Measurements from ENCODE around the gene ADSS1. TPM values are rescaled to one million over a fixed set of nuclear protein-coding genes. Genes with fewer than 3 reads are reported as not detected.

ADSS1 gene
- total RNA-seq, 1 donor from 2014 or later: 1.1 TPM

DNA sequence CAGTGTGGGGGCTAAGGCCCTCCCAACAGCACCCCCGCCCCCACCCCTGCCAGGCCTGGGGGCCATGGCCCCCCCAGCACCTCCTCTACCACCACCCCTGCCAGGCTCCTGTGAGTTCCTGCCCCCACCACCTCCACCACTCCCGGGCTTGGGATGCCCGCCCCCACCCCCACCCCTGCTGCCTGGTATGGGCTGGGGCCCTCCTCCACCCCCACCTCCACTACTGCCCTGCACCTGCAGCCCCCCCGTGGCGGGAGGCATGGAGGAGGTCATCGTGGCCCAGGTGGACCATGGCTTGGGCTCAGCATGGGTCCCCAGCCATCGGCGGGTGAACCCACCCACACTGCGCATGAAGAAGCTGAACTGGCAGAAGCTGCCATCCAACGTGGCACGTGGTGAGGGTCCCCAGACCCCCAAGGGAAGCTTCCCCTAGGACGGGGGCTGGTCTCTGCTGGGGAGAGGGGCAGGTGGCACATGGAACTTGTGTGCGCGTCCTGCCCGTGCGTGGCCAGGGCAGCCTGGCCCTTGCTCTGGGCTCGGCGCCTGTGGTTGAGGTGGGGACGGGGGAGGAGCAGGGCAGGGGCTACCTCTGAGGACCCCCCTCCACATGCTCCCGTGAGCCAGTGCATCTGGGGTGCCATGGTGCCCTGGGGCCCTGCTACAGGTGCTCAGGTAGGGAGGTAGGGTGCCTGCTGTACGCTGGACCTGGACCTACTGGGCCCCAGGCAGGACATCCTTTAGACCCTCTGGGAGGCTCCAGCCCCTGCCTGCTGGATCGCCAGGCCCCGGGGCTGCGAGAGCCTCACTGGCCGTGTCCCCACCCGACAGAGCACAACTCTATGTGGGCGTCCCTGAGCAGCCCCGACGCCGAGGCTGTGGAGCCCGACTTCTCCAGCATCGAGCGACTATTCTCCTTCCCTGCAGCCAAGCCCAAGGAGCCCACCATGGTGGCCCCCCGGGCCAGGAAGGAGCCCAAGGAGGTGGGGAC lies 16.1 kb upstream of the ADSS1 start:
- Mint-ChIP-seq H3K4me3 (no peak overlapping the region), H3K4me1 (ENCODE audit: low read depth) (no peaks in the 10 kb centered on the region), H3K36me3 (ENCODE audit: low read depth) (peaks cover 13% of the 10 kb centered on the region), H3K27ac (no peak overlapping the region), H3K9me3 (no peaks in the 10 kb centered on the region), H3K27me3 (ENCODE audit: insufficient read depth) (no peaks in the 10 kb centered on the region)
- no peak for DNase-seq (ENCODE audit: low spot score)
- intact Hi-C loops (cut with micrococcal nuclease): loop anchor here (1.0 kb wide), 2 partner anchors 43 to 58 kb away; no protein-coding TSS in a partner anchor

DNA sequence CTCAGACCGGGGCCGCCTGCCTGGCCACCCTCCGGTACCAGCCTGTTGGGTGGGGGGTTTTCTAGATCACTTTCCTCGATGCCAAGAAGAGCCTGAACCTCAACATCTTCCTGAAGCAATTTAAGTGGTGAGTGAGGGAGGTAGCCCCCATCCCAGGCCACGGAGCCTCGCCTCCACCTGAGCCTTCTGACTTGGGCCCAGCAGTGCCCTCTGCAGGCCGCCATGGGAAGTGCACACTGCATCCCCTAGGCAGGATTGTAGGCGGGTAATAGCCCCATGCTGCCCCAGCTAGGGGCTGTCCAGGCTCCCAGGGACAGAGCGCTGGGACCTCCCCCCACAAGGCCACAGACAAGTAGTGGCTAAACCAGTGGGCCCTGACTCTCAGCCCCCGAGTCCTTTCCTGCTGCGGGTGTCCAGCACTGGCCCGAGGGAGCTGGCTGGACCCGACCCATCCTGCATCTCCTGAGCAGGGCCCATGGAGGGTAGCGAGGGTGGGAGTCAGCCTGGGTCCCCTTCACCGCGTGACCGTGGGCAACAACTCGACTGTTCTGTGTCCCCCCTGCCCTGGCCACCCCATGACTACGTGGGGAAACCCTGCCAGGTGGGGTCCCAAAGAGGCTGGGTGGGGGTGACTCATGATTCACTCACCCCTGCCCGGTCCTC lies 15.3 kb upstream of the ADSS1 start:
- no peaks in the 10 kb centered on the region for H3K4me1 Mint-ChIP-seq (ENCODE audit: low read depth)
- no peaks in the 10 kb centered on the region for H3K9me3 Mint-ChIP-seq
- intact Hi-C loops (cut with micrococcal nuclease): loop anchor here (1.0 kb wide), 2 partner anchors 43 to 58 kb away; no protein-coding TSS in a partner anchor
- peak; percentile 62 for DNase-seq (ENCODE audit: low spot score)
- no peaks in the 10 kb centered on the region for H3K27me3 Mint-ChIP-seq (ENCODE audit: insufficient read depth)
- H3K27ac Mint-ChIP-seq: peak overlapping the region; percentile 55
- no peak overlapping the region for H3K4me3 Mint-ChIP-seq
- H3K36me3 Mint-ChIP-seq (ENCODE audit: low read depth): peaks cover 12% of the 10 kb centered on the region

- no peak overlapping the region for H3K4me3 Mint-ChIP-seq
Observed at GRCh38 chr14:104709387-104710039, 14.5 kb upstream of the ADSS1 start.

GRCh38 chr14:104710071-104710735 lies 13.8 kb upstream of the ADSS1 start:
- Mint-ChIP-seq H3K4me3 (no peak overlapping the region), H3K27me3 (ENCODE audit: insufficient read depth) (no peaks in the 10 kb centered on the region), H3K4me1 (ENCODE audit: low read depth) (no peaks in the 10 kb centered on the region), H3K36me3 (ENCODE audit: low read depth) (peaks cover 5% of the 10 kb centered on the region), H3K27ac (no peak overlapping the region), H3K9me3 (no peaks in the 10 kb centered on the region)
- no peak for DNase-seq (ENCODE audit: low spot score)
- intact Hi-C loops (cut with micrococcal nuclease): no loop called here

More at GRCh38 chr14:104709387-104710039, 14.5 kb upstream of the ADSS1 start:
- intact Hi-C loops (cut with micrococcal nuclease): no loop called here
- H3K36me3 Mint-ChIP-seq (ENCODE audit: low read depth): peaks cover 5% of the 10 kb centered on the region
- no peak overlapping the region for H3K27ac Mint-ChIP-seq
- H3K9me3 Mint-ChIP-seq: no peaks in the 10 kb centered on the region
- no peak for DNase-seq (ENCODE audit: low spot score)
- no peaks in the 10 kb centered on the region for H3K4me1 Mint-ChIP-seq (ENCODE audit: low read depth)
- H3K27me3 Mint-ChIP-seq (ENCODE audit: insufficient read depth): no peaks in the 10 kb centered on the region

DNA sequence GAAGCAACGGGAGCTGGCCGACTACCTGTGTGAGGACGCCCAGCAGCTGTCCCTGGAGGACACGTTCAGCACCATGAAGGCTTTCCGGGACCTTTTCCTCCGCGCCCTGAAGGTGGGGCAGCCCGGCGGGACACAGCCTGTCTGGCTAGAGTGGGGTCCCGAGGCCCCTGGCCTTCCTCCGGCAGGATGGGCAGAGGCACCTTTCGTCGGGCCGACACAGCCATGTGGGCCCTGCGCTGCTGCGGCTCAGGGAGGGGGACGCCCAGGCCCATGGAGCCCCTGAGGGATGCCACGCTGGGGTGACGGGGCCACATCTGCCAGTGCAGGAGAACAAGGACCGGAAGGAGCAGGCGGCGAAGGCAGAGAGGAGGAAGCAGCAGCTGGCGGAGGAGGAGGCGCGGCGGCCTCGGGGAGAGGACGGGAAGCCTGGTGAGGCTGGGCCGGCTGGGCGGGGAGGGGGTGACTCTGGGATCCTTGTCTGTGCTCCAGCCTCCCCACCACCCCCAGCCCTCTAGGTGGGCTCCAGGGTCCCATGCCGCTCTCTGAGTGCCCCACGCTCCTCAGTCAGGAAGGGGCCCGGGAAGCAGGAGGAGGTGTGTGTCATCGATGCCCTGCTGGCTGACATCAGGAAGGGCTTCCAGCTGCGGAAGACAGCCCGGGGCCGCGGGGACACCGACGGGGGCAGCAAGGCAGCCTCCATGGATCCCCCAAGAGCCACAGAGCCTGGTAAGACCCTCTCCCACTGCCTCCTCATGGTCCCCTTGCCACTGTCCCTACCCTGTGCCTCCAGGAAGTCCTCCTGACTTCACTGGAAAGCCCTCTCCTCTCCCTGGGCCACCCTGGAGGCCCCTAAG lies 10.9 kb upstream of the ADSS1 start:
- Mint-ChIP-seq H3K9me3 (no peaks in the 10 kb centered on the region), H3K27ac (no peak overlapping the region), H3K27me3 (ENCODE audit: insufficient read depth) (no peaks in the 10 kb centered on the region), H3K4me3 (no peak overlapping the region), H3K36me3 (ENCODE audit: low read depth) (peaks cover 8% of the 10 kb centered on the region), H3K4me1 (ENCODE audit: low read depth) (no peaks in the 10 kb centered on the region)
- DNase-seq (ENCODE audit: low spot score): no peak
- intact Hi-C loops (cut with micrococcal nuclease): no loop called here

DNA sequence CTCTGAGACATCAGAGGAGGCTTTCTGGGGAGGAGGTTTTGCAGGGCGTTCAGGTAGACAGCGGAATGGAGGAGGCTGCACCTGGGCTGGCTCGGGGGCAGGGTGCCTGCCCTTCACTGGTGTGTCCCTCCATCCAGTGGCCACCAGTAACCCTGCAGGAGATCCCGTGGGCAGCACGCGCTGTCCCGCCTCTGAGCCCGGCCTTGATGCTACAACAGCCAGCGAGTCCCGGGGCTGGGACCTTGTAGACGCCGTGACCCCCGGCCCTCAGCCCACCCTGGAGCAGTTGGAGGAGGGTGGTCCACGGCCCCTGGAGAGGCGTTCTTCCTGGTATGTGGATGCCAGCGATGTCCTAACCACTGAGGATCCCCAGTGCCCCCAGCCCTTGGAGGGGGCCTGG lies 10.0 kb upstream of the ADSS1 start:
- no peaks in the 10 kb centered on the region for H3K9me3 Mint-ChIP-seq
- H3K27me3 Mint-ChIP-seq (ENCODE audit: insufficient read depth): no peaks in the 10 kb centered on the region
- DNase-seq (ENCODE audit: low spot score): no peak
- H3K36me3 Mint-ChIP-seq (ENCODE audit: low read depth): peaks cover 7% of the 10 kb centered on the region
- intact Hi-C loops (cut with micrococcal nuclease): no loop called here
- H3K27ac Mint-ChIP-seq: no peak overlapping the region
- H3K4me1 Mint-ChIP-seq (ENCODE audit: low read depth): no peaks in the 10 kb centered on the region
- no peak overlapping the region for H3K4me3 Mint-ChIP-seq

DNA sequence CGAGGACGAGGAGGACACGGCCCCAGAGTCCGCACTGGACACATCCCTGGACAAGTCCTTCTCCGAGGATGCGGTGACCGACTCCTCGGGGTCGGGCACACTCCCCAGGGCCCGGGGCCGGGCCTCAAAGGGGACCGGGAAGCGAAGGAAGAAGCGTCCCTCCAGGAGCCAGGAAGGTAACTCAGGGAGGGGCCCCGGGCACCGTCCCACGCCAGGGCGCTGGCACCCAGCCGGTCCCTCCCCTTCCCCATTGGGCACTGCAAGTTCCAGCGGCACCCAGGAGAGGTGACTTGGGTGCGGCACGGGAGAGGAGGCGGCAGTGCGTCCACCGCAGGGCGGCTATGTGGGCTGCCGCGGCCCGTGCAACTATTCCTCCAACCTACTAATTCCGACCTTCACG lies 9.3 kb upstream of the ADSS1 start:
- intact Hi-C loops (cut with micrococcal nuclease): no loop called here
- Mint-ChIP-seq H3K4me1 (ENCODE audit: low read depth) (no peaks in the 10 kb centered on the region), H3K27ac (no peak overlapping the region), H3K4me3 (no peak overlapping the region), H3K27me3 (ENCODE audit: insufficient read depth) (no peaks in the 10 kb centered on the region), H3K9me3 (no peaks in the 10 kb centered on the region), H3K36me3 (ENCODE audit: low read depth) (peaks cover 7% of the 10 kb centered on the region)
- DNase-seq (ENCODE audit: low spot score): no peak

DNA sequence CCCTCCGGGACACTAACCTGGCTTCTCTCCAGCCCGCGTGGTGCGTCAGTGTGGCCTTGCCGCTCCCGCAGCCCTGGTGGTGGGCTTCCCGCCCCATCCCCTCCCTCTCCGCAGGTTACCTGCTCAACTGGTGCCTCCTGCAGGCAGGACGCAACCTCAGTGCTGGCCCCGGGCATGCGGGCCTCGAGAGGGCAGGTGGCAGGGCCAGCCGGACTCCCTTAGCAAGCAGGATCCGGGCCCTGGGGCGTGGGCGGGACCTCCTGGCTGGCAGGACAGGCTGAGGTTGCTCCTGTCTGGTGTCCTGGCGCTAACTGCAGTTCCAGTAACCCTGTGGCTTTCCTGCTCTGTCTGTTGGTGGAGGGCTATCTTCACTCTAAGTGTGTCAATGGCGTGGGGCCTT lies 8.6 kb upstream of the ADSS1 start:
- no peaks in the 10 kb centered on the region for H3K9me3 Mint-ChIP-seq
- no peaks in the 10 kb centered on the region for H3K4me1 Mint-ChIP-seq (ENCODE audit: low read depth)
- no peak for DNase-seq (ENCODE audit: low spot score)
- H3K4me3 Mint-ChIP-seq: no peak overlapping the region
- intact Hi-C loops (cut with micrococcal nuclease): no loop called here
- peaks cover 4% of the 10 kb centered on the region for H3K36me3 Mint-ChIP-seq (ENCODE audit: low read depth)
- H3K27me3 Mint-ChIP-seq (ENCODE audit: insufficient read depth): no peaks in the 10 kb centered on the region
- H3K27ac Mint-ChIP-seq: no peak overlapping the region

GRCh38 chr14:104715871-104716270 lies 8.2 kb upstream of the ADSS1 start:
- H3K27ac Mint-ChIP-seq: no peak overlapping the region
- H3K36me3 Mint-ChIP-seq (ENCODE audit: low read depth): peaks cover 3% of the 10 kb centered on the region
- H3K4me3 Mint-ChIP-seq: no peak overlapping the region
- intact Hi-C loops (cut with micrococcal nuclease): no loop called here
- H3K27me3 Mint-ChIP-seq (ENCODE audit: insufficient read depth): no peaks in the 10 kb centered on the region
- no peak for DNase-seq (ENCODE audit: low spot score)
- H3K9me3 Mint-ChIP-seq: no peaks in the 10 kb centered on the region
- no peaks in the 10 kb centered on the region for H3K4me1 Mint-ChIP-seq (ENCODE audit: low read depth)

DNA sequence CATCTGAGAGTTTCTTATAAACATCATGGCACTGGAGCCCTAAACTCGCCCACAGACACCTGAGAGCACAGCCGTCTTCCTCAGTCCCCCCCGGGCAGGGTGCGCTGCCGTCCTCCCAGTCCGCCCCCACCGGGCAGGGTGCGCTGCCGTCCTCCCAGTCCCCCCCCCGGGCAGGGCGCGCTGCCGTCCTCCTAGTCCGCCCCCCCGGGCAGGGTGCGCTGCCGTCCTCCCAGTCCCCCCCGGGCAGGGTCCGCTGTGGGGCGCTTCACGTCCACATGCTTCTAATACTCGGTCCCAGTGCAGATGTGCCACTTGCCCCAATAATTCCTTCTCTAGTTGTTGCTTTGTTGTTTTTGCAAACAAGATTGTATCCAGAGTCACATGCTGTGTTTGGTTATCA lies 6.9 kb upstream of the ADSS1 start:
- no peak overlapping the region for H3K27ac Mint-ChIP-seq
- H3K4me3 Mint-ChIP-seq: no peak overlapping the region
- DNase-seq (ENCODE audit: low spot score): no peak
- no peaks in the 10 kb centered on the region for H3K4me1 Mint-ChIP-seq (ENCODE audit: low read depth)
- H3K9me3 Mint-ChIP-seq: no peaks in the 10 kb centered on the region
- H3K27me3 Mint-ChIP-seq (ENCODE audit: insufficient read depth): no peaks in the 10 kb centered on the region
- intact Hi-C loops (cut with micrococcal nuclease): no loop called here
- peaks cover 3% of the 10 kb centered on the region for H3K36me3 Mint-ChIP-seq (ENCODE audit: low read depth)

DNA sequence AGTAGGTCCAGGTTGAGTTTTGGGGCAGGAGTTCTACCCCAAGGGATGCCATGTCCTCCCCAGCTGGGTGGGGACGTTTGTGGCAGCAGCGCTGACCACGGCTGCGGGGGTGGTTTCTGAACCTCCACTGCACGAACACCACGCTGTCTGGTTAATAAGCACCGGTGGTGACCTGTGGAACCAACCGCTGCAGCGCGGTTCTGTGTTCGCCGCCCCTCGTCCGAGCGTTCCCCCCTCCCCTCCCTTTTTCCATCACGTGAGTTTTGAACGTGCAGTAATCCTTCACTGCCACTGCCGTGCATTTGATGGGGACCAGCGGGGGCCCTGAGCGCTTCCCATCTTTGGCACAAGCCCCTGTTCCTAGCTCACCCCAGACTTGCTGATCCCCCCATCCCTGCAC lies 6.4 kb upstream of the ADSS1 start:
- Mint-ChIP-seq H3K4me1 (ENCODE audit: low read depth) (no peaks in the 10 kb centered on the region), H3K27ac (no peak overlapping the region), H3K4me3 (no peak overlapping the region), H3K36me3 (ENCODE audit: low read depth) (peaks cover 3% of the 10 kb centered on the region), H3K27me3 (ENCODE audit: insufficient read depth) (no peaks in the 10 kb centered on the region), H3K9me3 (no peaks in the 10 kb centered on the region)
- no peak for DNase-seq (ENCODE audit: low spot score)
- intact Hi-C loops (cut with micrococcal nuclease): no loop called here

- no peaks in the 10 kb centered on the region for H3K27me3 Mint-ChIP-seq (ENCODE audit: insufficient read depth)
- no peak for DNase-seq (ENCODE audit: low spot score)
- H3K4me1 Mint-ChIP-seq (ENCODE audit: low read depth): no peaks in the 10 kb centered on the region
- peaks cover 3% of the 10 kb centered on the region for H3K36me3 Mint-ChIP-seq (ENCODE audit: low read depth)
- no peaks in the 10 kb centered on the region for H3K9me3 Mint-ChIP-seq
- intact Hi-C loops (cut with micrococcal nuclease): no loop called here
- H3K27ac Mint-ChIP-seq: no peak overlapping the region
- H3K4me3 Mint-ChIP-seq: no peak overlapping the region
Observed at GRCh38 chr14:104718147-104718546, 5.9 kb upstream of the ADSS1 start.

Measured in activated T-helper 1 cell treated with anti-CD3 and anti-CD28 coated beads, Interleukin-12 subunit alpha, Interleukin-12 subunit beta, Interleukin-2, Interleukin-4 antibody, amounts not matched to agents 30 ng/mL and 10 ng/mL and 1 ng/mL, durations not matched to agents 14 hours and 24 hours and 36 hours (primary cell).